CD8-positive, alpha-beta memory T cell (primary cell): ENCODE results near the gene LMO1. TPM values are rescaled to one million over a fixed set of nuclear protein-coding genes. Genes with fewer than 3 reads are reported as not detected.

Source experiments
- CTCF ChIA-PET: fragments of 350-600 bp; sonication (Branson Sonifier 250); formaldehyde crosslinking; loops from one replicate; lab custom pipeline; 2021; ENCODE audit warnings: antibody characterized with exemption; lab: Charles Lee
- POLR2A ChIA-PET: fragments of 350-600 bp; sonication (Branson Sonifier 250); formaldehyde crosslinking; loops from one replicate; lab custom pipeline; 2021; ENCODE audit warnings: antibody characterized with exemption; lab: Charles Lee
- DNase-seq, 5 donors: peaks; one replicate each; pipeline versions ENCODE4 v3.0.0 to v3.0.0-alpha.2; 2020 to 2022; ENCODE audit warnings: mixed read lengths in 1 of 5
- H3K27ac ChIP-seq: one replicate; pipeline ENCODE4 v1.7.0; 2013; ENCODE audit warnings: low read depth, mild to moderate bottlenecking, low read length, moderate library complexity
- H3K27me3 ChIP-seq: 2 replicates; pipeline ENCODE4 v1.7.0; 2013; ENCODE audit warnings: low read length, mild to moderate bottlenecking; ENCODE audit not compliant: insufficient read depth, poor library complexity, severe bottlenecking
- H3K36me3 ChIP-seq: 2 replicates; pipeline ENCODE4 v1.7.0; 2013; ENCODE audit warnings: mild to moderate bottlenecking, low read length, moderate library complexity; ENCODE audit not compliant: insufficient read depth
- H3K4me1 ChIP-seq: 2 replicates; pipeline ENCODE4 v1.7.0; 2013; ENCODE audit warnings: mild to moderate bottlenecking, low read length, moderate library complexity; ENCODE audit not compliant: insufficient read depth
- H3K4me3 ChIP-seq: 2 replicates; pipeline ENCODE4 v1.7.0; 2013; ENCODE audit warnings: mild to moderate bottlenecking, low read length
- H3K9me3 ChIP-seq: 2 replicates; pipeline ENCODE4 v1.7.0; 2013; ENCODE audit warnings: mild to moderate bottlenecking, low read length
- H3K27ac Mint-ChIP-seq, 8 donors: one replicate each; pipeline ENCODE4 v1.8.0; 2020 to 2021; ENCODE audit warnings: mixed read lengths in 8 of 8, mild to moderate bottlenecking in 6 of 8, inconsistent platforms in 3 of 8, moderate library complexity in 3 of 8
- H3K27me3 Mint-ChIP-seq, 2 donors: one replicate each; pipeline ENCODE4 v1.8.0; 2020 to 2021; ENCODE audit warnings: mixed read lengths in 2 of 2, mild to moderate bottlenecking in 1 of 2, moderate library complexity in 1 of 2
- H3K36me3 Mint-ChIP-seq, 3 donors: one replicate each; pipeline ENCODE4 v1.8.0; 2020 to 2021; ENCODE audit warnings: mixed read lengths in 3 of 3, inconsistent platforms in 1 of 3, mild to moderate bottlenecking in 1 of 3
- H3K4me1 Mint-ChIP-seq, 3 donors: one replicate each; pipeline ENCODE4 v1.8.0; 2020 to 2021; ENCODE audit warnings: mixed read lengths in 3 of 3, inconsistent platforms in 1 of 3, mild to moderate bottlenecking in 1 of 3
- H3K4me3 Mint-ChIP-seq, 7 donors: one replicate each; pipeline ENCODE4 v1.8.0; 2020 to 2021; ENCODE audit warnings: mixed read lengths in 7 of 7, mild to moderate bottlenecking in 6 of 7, moderate library complexity in 4 of 7, inconsistent platforms in 2 of 7
- H3K9me3 Mint-ChIP-seq, 5 donors: one replicate each; pipeline ENCODE4 v1.8.0; 2020 to 2022; ENCODE audit warnings: mixed read lengths in 5 of 5, mild to moderate bottlenecking in 3 of 5, moderate library complexity in 2 of 5, inconsistent platforms in 1 of 5
- polyA plus RNA-seq: library from polyadenylated mRNA; unstranded; fragments of 300-500 nt; fragmentation: Illumina TruSeq; gene quantifications from one replicate; pipeline ENCODE4 v1.2.3, GENCODE V29; 2021
- total RNA-seq, 2 experiments: library from RNA; stranded (reverse); gene quantifications; one replicate each; pipeline ENCODE4 v1.2.3, GENCODE V29; 2021

The LMO1 gene
- total and polyA plus RNA-seq, 3 experiments from 2014 or later: 0.29 TPM; not detected in 2

DNA sequence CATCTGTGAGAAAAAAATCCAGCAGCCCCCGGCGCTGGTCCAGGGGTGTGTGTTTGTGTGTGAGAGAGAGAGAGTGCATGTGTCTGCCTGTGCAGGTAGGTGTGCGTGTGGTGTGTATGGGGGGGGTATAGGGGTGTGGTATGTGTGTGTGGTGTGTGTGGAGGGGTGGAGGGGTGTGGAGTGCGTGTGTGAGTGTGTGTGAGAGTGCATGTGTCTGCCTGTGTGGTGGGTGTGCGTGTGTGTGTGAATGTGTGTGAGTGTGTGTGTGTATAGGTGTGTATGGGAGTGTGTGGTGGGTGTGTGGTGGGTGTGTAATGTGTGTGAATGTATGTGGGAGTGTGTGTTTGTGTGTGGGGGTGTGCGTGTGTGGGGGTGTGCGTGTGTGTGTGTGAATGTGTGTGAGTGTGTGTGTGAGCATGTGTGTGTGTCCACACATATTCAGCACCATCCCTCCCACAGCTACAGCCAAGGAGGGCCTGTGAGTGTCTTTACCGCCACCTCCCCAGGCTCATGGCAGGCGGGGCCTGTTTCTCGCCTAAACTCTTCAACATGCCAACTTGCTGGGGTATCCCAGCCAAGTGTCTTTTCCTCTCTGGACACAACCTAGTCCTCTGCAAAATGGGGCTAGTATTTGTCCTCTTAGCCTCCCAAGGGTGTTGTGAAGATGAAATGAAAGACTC, 11.9 kb downstream of the LMO1 start:
- no peaks in the 10 kb centered on the region for H3K27me3 ChIP-seq

GRCh38 chr11:8250981-8251615, 12.6 kb downstream of the LMO1 start:
- Histone ChIP-seq H3K4me3 (no peak overlapping the region), H3K27me3 (no peaks in the 10 kb centered on the region), H3K36me3 (no peaks in the 10 kb centered on the region), H3K9me3 (no peaks in the 10 kb centered on the region), H3K4me1 (no peaks in the 10 kb centered on the region), H3K27ac (no peak overlapping the region)
- Mint-ChIP-seq H3K27me3 (peaks cover 2 to 14% of the 10 kb centered on the region in 2 donors), H3K36me3 (no peaks in the 10 kb centered on the region), H3K27ac (no peak overlapping the region), H3K9me3 (no peaks in the 10 kb centered on the region), H3K4me3 (no peak overlapping the region), H3K4me1 (no peaks in the 10 kb centered on the region)
- CTCF ChIA-PET: no interaction called here
- POLR2A ChIA-PET: no interaction called here
- DNase-seq: no peak

More for the DNA sequence above, 11.9 kb downstream of the LMO1 start:
- H3K4me1 ChIP-seq: no peaks in the 10 kb centered on the region
- H3K36me3 ChIP-seq: no peaks in the 10 kb centered on the region
- ChIA-PET POLR2A (no interaction called here), CTCF (no interaction called here)
- no peak overlapping the region for H3K4me3 Mint-ChIP-seq
- no peak overlapping the region for H3K27ac ChIP-seq
- peaks cover 1 to 14% of the 10 kb centered on the region in 2 donors for H3K27me3 Mint-ChIP-seq
- H3K36me3 Mint-ChIP-seq: no peaks in the 10 kb centered on the region
- no peaks in the 10 kb centered on the region for H3K9me3 Mint-ChIP-seq
- H3K27ac Mint-ChIP-seq: no peak overlapping the region
- no peak overlapping the region for H3K4me3 ChIP-seq
- DNase-seq: no peak
- no peaks in the 10 kb centered on the region for H3K4me1 Mint-ChIP-seq
- H3K9me3 ChIP-seq: no peaks in the 10 kb centered on the region

DNA sequence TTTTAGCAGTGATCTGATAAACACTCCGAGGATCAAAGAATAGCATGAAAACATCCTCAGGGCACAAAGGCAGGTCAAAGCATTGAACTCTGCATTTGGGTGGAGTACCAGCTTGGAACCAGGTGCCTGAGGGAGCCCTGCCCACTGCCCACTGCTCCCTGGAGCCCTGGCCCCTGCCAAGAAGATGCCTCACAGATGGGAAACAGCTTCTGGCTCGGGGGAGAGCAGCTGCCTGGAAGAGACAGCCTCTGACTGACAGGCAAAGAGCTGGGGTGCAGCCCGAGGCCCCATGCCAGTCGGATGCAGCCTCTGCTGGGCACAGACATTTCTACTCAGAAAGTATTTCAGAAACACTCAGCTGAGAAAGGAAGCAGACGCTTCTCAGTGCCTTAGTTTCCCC, 13.2 kb downstream of the LMO1 start:
- Mint-ChIP-seq H3K36me3 (no peaks in the 10 kb centered on the region), H3K4me3 (no peak overlapping the region), H3K9me3 (no peaks in the 10 kb centered on the region), H3K4me1 (no peaks in the 10 kb centered on the region), H3K27me3 (peaks cover 7 to 14% of the 10 kb centered on the region in 2 donors), H3K27ac (no peak overlapping the region)
- POLR2A ChIA-PET: no interaction called here
- Histone ChIP-seq H3K27ac (no peak overlapping the region), H3K4me1 (no peaks in the 10 kb centered on the region), H3K9me3 (no peaks in the 10 kb centered on the region), H3K4me3 (no peak overlapping the region), H3K27me3 (no peaks in the 10 kb centered on the region), H3K36me3 (no peaks in the 10 kb centered on the region)
- CTCF ChIA-PET: no interaction called here
- no peak for DNase-seq

DNA sequence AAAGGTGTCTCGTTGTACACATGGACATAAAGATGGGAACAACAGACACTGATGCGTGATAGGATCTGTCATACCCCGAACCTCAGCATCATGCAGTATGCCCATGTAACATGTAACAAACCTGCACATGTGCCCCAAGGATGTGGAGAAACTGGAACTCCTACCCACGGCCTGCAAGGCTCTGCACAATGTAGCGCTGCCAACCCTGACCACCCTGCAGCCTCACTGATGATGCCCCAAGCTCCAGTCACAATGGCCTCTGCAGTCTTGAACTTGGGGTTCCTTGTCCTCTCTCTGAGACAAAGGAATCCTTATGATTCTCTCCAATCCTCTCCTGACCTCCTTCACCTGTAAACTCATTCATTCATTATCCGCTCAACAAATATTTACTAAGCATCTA, 14.2 kb downstream of the LMO1 start:
- no peaks in the 10 kb centered on the region for H3K36me3 Mint-ChIP-seq
- H3K27me3 Mint-ChIP-seq: peaks cover 7 to 19% of the 10 kb centered on the region in 2 donors
- H3K9me3 Mint-ChIP-seq: no peaks in the 10 kb centered on the region
- POLR2A ChIA-PET: no interaction called here
- no peak overlapping the region for H3K27ac Mint-ChIP-seq
- DNase-seq: no peak
- Histone ChIP-seq H3K27ac (no peak overlapping the region), H3K36me3 (no peaks in the 10 kb centered on the region), H3K27me3 (no peaks in the 10 kb centered on the region), H3K4me3 (no peak overlapping the region), H3K4me1 (no peaks in the 10 kb centered on the region), H3K9me3 (no peaks in the 10 kb centered on the region)
- H3K4me3 Mint-ChIP-seq: no peak overlapping the region
- CTCF ChIA-PET: interaction anchor here (1.7 kb wide), 1 partner anchor 14 kb away, joined by 7 read pairs; the partner anchor contains the start of gene LMO1
- H3K4me1 Mint-ChIP-seq: no peaks in the 10 kb centered on the region

GRCh38 chr11:8248786-8249185, 14.9 kb downstream of the LMO1 start:
- H3K9me3 ChIP-seq: no peaks in the 10 kb centered on the region
- Mint-ChIP-seq H3K4me3 (no peak overlapping the region), H3K4me1 (no peaks in the 10 kb centered on the region), H3K9me3 (no peaks in the 10 kb centered on the region), H3K27me3 (peaks cover 7 to 23% of the 10 kb centered on the region in 2 donors), H3K27ac (peak overlapping the region in 1 of 8 donors; percentile 53), H3K36me3 (no peaks in the 10 kb centered on the region)
- CTCF ChIA-PET: interaction anchor here (1.7 kb wide), 1 partner anchor 15 kb away, joined by 7 read pairs; the partner anchor contains the start of gene LMO1
- no peaks in the 10 kb centered on the region for H3K36me3 ChIP-seq
- H3K4me1 ChIP-seq: no peaks in the 10 kb centered on the region
- H3K27ac ChIP-seq: no peak overlapping the region
- no peak overlapping the region for H3K4me3 ChIP-seq
- no peaks in the 10 kb centered on the region for H3K27me3 ChIP-seq
- POLR2A ChIA-PET: no interaction called here
- DNase-seq: no peak

DNA sequence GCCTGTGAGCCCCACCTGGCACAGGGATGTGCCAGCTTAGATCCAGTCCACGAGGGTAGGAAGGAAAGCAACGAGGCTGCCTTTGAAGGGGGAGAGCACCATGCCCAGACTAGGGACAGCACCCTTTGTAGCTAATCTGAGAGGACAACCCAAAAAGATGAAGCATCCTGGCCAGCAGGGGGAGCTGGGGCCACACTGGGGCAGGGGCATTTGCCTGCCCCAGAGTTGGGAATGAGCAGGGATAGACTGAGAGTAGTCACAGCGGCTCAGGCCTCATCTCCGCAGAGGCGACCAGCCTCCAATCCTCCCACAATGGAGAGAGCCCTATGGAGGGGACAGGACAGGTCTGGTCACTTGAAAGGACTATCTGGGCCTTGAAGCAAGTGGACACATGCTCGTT, 16.4 kb downstream of the LMO1 start:
- H3K27ac Mint-ChIP-seq: no peak overlapping the region
- ChIA-PET POLR2A (no interaction called here), CTCF (interaction anchor here (1.6 kb wide), 1 partner anchor 32 kb away, joined by 3 read pairs; no protein-coding TSS in a partner anchor)
- peaks cover 7 to 23% of the 10 kb centered on the region in 2 donors for H3K27me3 Mint-ChIP-seq
- H3K4me1 Mint-ChIP-seq: no peaks in the 10 kb centered on the region
- no peak overlapping the region for H3K4me3 ChIP-seq
- no peaks in the 10 kb centered on the region for H3K9me3 Mint-ChIP-seq
- DNase-seq: no peak
- no peaks in the 10 kb centered on the region for H3K36me3 ChIP-seq
- no peak overlapping the region for H3K4me3 Mint-ChIP-seq
- H3K27me3 ChIP-seq: no peaks in the 10 kb centered on the region
- no peak overlapping the region for H3K27ac ChIP-seq
- H3K9me3 ChIP-seq: no peaks in the 10 kb centered on the region
- no peaks in the 10 kb centered on the region for H3K4me1 ChIP-seq
- no peaks in the 10 kb centered on the region for H3K36me3 Mint-ChIP-seq

GRCh38 chr11:8243458-8243857, 20.2 kb downstream of the LMO1 start:
- Mint-ChIP-seq H3K4me1 (no peaks in the 10 kb centered on the region), H3K4me3 (no peak overlapping the region), H3K27ac (no peak overlapping the region), H3K27me3 (peaks cover 10 to 20% of the 10 kb centered on the region in 2 donors), H3K9me3 (peaks cover 0 to 2% (median 0%) of the 10 kb centered on the region in 5 donors), H3K36me3 (no peaks in the 10 kb centered on the region)
- no peaks in the 10 kb centered on the region for H3K9me3 ChIP-seq
- ChIA-PET CTCF (interaction anchor here (1.1 kb wide), 1 partner anchor 24 kb away, joined by 3 read pairs; no protein-coding TSS in a partner anchor), POLR2A (no interaction called here)
- no peaks in the 10 kb centered on the region for H3K36me3 ChIP-seq
- no peak for DNase-seq
- H3K4me3 ChIP-seq: no peak overlapping the region
- no peak overlapping the region for H3K27ac ChIP-seq
- H3K27me3 ChIP-seq: no peaks in the 10 kb centered on the region
- H3K4me1 ChIP-seq: no peaks in the 10 kb centered on the region

DNA sequence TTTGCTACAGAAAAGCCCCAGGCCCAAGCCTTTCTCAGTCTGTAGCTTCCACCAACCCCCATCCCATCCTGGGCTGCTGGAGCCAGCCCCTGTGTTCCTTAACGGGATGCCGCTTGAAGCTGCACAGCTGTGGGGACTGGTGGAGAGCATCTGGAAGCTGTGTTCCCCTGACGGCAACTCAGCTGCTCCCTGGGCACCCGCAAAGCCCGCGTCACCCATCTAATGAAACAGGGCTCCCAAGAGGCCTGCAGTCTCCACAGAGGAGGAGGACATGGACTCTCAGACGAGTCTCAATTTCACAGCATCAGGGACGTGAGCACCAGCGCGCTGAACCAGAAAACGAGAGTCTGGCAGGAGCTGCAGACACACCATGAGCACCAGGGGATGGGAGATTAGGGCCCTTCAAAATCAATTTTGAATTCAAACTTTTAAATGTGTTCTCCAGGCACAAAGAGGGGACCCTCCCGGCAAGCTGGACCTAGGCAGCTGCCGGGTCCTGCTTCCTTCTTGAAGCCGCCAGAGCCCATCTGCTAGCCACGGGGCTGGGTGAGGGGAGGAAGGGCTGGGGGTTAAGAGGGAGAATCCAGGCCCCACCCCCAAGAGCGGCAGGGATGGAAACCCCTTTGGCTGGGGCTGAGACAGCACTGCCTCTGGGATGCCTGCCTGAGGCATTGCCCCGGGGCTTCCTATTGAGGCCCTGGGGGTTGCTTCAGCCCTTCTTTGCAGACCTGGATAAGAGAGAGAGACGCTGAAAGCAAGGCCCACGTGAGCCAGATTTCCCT, 21.0 kb downstream of the LMO1 start:
- Histone ChIP-seq H3K27me3 (no peaks in the 10 kb centered on the region), H3K4me3 (no peak overlapping the region), H3K4me1 (no peaks in the 10 kb centered on the region), H3K27ac (no peak overlapping the region), H3K9me3 (no peaks in the 10 kb centered on the region), H3K36me3 (no peaks in the 10 kb centered on the region)
- DNase-seq: no peak
- Mint-ChIP-seq H3K36me3 (no peaks in the 10 kb centered on the region), H3K4me3 (no peak overlapping the region), H3K4me1 (no peaks in the 10 kb centered on the region), H3K27ac (no peak overlapping the region), H3K27me3 (peaks cover 10 to 16% of the 10 kb centered on the region in 2 donors), H3K9me3 (peaks cover 0 to 2% (median 0%) of the 10 kb centered on the region in 5 donors)
- CTCF ChIA-PET: interaction anchor here (1.3 kb wide), 1 partner anchor 16 kb away, joined by 3 read pairs; no protein-coding TSS in a partner anchor
- POLR2A ChIA-PET: no interaction called here
